Limb (tissue), 2 donors: ENCODE measurements around the gene SLCO6A1.
"Not testable (repeated sequence)": the region's sequence is repeated elsewhere in the genome, so short reads cannot be mapped to it uniquely, and the experiment has no call there.

Experiments used
- DNase-seq, 2 donors: peaks; one replicate each; pipeline ENCODE4 v3.0.0-alpha.2; 2016; ENCODE audit errors: extremely low spot score in 2 of 2

Gene SLCO6A1, protein sequence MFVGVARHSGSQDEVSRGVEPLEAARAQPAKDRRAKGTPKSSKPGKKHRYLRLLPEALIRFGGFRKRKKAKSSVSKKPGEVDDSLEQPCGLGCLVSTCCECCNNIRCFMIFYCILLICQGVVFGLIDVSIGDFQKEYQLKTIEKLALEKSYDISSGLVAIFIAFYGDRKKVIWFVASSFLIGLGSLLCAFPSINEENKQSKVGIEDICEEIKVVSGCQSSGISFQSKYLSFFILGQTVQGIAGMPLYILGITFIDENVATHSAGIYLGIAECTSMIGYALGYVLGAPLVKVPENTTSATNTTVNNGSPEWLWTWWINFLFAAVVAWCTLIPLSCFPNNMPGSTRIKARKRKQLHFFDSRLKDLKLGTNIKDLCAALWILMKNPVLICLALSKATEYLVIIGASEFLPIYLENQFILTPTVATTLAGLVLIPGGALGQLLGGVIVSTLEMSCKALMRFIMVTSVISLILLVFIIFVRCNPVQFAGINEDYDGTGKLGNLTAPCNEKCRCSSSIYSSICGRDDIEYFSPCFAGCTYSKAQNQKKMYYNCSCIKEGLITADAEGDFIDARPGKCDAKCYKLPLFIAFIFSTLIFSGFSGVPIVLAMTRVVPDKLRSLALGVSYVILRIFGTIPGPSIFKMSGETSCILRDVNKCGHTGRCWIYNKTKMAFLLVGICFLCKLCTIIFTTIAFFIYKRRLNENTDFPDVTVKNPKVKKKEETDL

DNA sequence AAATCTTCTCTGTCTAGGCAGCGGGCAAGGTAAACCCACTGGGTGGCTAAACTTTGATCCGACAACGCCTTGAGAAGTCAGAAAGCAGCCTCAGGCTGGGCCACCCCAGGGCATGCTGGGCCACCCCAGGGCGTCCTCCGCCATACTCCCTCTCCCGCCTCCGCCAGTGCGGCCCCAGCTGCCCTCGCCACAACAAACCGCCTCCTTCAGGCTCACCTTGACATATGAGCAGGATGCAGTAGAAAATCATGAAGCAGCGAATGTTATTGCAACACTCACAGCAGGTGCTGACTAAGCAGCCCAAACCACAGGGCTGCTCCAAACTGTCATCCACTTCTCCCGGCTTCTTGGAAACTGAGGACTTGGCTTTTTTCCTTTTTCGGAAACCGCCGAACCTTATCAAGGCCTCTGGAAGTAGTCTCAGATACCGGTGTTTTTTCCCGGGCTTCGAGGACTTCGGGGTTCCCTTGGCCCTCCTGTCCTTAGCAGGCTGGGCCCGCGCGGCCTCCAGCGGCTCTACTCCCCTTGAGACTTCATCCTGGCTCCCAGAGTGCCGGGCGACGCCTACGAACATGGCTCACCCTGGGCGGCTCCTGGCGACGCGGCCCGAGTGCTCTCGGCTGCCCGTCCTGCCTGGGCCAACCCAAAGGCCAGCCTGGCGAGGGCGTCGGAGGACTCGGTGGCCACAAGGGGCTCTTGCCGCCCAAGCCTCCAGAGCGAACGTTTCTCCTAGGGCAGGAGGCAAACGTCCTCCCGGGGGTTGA, at the start of gene SLCO6A1:
SLCO6A1 (minus strand) TSS at position 731 of the 764 bp plus-strand sequence; CDS start at position 574, 157 bp downstream.
- no peak for DNase-seq

DNA sequence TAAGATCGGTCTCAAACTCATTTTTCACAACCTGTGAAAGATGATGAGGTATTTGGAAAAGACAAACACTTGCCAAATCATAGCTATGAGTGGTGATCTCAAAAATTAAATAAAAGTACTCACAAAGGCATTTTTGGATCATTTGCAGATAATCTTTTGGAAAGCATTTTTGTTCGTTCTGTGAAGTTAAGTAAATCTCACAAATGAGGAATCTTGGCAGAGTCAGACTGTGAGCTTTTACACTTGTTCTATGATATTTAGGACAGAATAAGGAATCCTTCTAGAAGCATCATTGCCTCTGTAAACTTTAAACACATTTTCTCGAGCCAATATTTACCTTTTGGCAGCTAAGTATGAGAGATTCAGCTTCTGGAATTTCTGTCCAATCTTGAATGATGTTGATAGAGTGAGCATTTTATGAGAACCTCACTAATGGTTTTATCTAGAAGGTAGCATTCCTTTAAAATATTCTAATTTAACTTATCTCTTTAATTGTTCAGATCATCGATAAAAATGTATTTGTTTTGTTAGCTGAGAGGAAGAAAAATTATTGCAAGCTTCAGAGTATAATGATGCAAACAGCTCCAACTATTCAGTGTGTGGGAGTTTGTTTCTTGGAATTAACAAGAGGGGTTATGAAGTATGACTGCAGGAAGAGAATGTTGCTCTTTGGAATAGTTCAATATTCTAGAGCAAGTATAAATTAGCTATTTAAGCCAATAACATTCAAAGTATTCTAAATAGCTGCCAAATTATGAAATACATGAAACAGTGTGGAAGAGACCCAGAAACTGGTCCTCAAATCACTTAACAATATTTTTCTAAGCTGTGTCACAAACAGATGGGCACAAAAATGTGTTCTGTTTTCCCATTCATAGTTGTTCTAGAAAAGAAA, 48.6 kb upstream of the SLCO6A1 start:
- no peak for DNase-seq

DNA sequence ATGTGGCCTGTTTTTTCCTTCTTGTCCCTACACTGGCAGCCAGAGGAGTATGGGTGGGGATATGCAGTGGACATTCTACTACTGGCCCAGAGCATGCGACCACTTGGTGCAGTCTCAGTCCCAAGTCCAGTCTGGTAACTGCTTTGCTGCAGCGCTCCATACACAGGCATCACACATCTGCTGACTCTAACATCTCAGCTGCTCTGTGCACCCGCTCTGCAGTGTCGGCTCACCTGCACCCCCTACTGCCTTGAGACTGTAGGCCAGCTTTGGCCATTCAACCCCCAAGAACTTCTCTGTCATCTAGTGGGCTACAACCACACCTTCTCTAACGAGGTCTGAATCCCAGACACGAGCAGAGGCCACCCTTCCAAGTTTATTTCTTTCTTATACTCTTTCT, 46.4 kb upstream of the SLCO6A1 start:
- no peak for DNase-seq

DNA sequence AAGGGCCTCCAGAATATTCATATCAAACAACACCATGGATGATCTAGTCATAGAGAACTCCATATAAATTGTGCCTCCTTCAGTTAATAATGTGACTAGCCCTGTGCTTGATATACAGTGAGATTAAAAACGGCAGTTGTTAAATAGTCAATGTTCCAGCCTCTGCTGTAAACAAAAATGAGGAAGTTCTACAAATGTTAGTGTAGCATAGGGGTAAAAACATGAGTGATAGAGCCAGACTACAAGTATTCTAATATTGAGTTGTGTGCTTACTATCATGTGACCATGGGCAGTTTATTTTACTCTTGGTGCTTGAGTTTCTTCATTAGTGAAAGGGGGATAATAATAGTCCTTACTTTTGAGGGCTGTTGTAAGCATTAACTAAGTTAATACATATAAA, 43.3 kb upstream of the SLCO6A1 start:
- DNase-seq = no peak

DNA sequence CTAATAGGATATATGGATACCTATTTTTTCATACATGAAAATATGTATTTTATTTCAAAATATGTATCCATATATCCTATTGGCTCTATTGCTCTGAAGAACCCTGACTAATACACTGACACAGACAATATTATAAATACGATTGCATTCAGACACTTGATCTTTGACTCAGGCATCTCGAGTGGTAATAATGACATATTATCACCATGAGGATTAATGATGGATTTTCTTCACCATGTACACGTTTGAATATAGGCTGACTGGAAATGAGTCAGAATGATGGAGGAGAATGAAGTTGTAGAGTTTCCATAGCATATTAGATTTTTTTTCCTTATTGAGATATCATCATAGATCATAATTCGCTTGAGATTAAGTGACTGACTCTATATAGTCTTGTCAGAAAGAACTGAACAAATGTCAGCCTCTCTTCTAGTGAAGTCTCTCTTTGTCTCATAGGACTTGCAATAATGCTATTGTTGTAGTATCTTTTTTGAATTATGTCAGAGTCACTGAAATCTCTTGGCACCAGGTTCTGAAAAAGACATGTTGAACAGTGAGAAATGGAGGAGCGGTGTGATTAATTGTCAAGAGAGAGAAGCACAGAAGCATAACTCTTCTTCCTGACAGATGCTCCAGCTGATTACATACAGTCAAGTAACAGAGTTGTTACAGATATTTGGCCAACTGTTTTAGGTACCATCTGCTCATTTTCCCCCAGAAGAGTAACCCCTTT, 41.4 kb upstream of the SLCO6A1 start:
- DNase-seq = no peak

DNA sequence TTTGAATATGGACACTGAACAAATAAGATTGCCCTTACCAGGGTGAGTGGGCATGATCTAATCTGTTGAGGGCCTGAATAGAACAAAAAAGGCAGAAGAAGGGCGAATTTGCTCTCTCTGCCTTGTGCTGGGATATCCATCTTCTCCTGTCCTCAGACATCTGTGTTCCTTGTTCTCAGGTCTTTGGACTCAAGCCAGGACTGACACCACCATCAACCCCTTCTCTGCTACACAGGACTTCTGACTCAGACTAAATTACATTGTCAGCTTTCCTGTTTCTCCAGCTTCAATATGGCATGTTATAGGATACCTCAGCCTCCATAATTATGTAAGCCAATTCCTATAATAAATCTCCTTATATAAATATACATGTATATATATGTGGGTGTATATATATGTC, 40.8 kb upstream of the SLCO6A1 start:
- DNase-seq = no peak

DNA sequence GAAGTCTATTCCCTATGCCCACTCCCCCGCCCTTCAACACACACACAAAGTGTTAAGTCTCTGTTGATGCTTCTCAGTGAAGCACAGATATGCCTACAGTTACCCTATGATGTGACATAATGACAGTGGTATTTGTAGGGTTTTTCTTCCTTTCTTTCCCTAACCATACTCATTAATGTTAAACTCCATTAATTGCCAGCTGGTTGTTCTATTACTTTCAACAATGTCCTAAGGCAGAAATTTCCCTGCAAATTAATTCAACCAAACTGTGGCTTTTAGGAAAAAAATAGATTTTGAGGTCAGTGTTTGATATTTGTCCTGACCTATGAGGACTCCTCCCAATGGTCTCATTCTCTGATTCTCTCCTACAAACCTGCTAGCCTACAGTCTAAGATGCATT, 38.2 kb upstream of the SLCO6A1 start:
- no peak for DNase-seq

DNA sequence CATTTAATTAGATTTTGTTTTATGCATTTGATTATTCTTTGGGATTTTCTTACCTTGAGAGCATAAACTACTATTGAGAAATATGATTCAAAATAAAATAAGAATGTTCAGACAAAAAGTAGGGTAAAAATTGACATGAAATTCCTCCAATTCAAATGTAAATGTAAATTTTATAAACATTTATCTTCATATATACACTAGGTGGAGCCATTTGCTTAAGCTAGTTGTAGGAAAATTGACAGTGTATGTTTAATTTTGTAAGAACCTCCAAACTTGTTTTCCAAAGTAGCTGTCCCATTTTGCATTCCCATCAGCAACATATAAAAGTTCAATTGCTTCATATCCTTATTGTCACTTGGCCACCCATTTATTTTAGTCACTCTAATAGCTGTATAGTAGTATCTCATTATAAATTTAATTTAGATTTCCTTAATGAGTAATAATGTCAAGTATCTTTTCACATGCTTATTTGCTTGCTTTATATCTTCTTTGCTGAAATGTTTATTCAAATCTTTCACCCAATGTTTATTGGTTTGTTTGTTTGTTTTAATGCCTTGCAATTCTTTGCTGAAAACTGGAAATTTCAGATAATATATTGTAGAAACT, 37.6 kb upstream of the SLCO6A1 start:
- DNase-seq = peak in 1 of 2 donors; percentile 62

DNA sequence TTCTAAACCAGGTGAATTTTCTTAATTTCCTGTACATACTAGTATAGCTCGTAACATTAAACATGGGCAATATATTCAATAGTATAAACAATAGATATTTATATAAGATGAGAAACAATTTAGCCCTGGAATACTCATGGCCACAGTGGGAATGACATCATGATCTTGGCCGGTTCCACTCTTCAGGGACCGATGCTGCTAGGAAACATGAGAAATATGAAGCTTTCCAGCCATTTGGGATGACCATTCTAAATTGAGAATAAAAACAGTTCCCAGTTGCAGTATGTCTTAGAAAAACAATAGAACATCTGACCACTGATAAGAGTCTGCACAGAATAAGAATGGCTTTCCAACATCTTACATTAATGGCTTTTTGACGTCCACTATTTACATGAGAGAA, 33.3 kb upstream of the SLCO6A1 start:
- peak; percentile 35 to 42 for DNase-seq

DNA sequence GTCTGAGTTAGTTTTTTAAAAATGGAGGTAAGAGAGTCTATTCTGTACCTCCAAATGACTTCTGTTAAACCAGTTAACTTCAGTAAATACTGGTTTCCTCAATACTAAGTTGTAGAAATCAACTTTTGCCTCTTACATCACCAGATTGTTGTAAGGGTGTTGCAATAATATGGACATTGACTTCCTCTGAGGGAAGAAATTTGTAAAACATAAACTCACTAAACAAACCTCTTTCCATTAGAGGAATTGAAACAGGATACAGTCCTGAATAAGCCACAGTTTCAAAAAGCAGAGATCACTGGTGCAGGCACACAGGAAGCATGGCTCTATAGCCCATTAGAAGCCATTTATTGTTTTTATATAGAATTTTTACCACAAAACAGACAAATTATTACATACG, 32.7 kb upstream of the SLCO6A1 start:
- DNase-seq = no peak

DNA sequence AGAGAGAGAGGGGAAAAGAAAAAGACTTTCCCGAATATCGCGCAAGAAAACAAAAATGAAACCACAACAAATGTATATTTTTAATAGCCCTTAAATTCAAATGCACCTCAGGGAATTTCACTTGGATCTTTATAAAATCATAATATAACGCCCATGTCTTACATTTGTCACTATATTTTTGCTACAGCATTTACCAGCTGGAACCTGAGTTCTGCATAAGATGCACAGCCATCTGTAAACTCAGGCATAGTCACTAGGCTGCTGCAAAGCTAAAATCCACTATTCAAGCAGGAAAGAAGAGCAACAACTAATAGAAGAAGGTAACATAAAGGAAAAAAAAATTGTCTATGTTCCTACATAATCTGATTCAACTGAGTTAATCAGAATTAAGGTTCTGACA, 30.6 kb upstream of the SLCO6A1 start:
- no peak for DNase-seq

DNA sequence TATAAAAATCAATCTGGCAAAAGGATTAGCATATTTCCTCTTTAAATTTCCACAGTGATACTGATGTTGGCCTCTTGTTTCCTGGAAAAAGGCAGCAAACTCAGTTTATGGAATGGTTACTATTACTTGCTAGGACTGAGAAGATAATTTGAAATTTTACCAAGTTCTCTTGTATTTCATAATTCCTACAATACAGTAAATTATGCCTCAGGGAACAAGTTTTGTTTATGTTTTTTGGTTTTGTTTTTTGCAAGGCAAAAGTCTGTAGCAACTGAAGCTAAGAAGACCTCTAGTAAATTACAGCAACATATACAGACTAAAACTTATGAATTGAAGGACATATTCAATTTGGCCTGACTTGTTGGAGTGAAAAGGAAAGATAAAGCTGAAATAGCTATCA, 30.2 kb upstream of the SLCO6A1 start:
- DNase-seq = no peak

DNA sequence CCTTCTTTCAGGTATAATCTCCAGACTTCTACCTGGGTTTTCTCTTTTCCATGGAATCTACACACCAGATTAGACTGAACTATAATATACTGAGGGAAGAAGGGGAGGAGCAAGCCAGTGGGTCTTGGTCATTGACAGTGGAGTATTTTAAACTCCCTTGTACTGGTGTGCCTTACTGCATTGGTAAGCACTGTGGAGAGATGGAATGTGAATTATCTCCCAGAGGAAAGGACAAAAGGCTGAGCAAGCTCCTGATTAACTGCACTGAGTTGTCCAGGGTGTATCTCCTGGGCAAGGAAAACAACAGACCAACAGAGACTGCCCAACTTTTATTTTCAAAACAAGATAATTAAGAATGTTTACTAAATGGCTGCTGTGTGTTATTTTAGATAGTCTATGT, 29.8 kb upstream of the SLCO6A1 start:
- no peak for DNase-seq

DNA sequence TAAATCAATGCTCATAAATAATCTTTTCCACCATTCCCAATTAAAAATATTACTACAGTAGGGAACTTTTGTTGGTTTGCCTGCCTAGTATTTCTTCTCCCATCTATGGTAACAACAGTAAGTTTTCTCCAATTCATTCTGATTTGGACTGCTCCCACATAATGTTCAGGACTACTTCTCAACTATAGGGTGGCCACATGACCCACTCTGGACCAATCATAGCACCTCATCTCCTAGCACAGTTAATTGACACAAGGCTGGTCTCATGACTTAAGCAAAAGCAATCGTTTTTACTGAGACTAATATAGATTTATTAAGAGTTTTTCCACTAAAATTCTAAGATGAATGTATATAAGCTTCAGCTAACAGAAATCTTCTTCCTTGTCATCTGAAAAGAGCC, 28.7 kb upstream of the SLCO6A1 start:
- DNase-seq = no peak

DNA sequence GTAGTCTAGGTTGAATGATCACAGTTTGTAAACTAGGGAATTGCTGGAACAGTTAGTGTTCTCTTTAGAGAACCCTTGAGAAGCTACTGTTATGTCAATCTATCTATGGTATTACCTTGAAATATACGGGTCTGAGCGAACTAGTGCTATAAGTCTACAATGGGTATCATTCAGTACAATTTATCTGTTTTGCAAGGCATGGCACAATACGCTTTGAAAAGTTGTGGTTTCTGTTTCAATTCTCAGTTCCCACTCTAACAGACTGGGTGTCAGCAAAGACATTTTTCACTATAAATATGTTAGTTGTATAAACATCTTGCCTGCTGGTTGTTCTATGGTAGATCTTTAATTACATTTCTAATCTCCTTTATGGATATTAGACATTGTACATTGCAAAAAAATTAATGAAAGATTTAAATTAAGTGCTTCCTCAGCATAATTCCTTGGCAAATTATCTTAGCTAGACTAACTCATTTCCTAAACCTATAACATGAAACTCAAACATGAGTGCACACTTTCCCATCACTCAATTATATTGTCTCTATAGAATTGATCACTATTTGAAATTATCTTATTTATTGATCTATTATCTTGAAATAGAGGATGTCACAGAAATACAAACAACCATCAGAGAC, 24.9 kb upstream of the SLCO6A1 start:
- no peak for DNase-seq

DNA sequence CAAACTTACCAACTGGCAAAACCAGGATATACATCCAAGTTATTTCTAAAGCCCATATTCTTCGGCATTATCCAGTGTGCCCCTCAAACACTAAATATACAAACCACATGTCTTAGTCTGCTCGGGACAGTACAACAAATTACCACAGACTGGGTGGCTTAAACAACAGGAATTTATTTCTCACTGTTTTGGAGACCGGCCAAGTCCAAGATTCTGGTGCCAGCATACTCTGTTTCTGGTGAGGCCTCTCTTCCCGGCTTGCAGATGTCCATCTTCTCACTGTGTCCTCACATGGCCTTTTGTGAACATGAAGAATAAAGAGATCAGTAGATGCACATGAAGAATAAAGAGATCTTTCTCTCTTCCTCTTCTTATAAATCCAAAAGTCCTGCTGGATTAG, 12.9 kb upstream of the SLCO6A1 start:
- peak in 1 of 2 donors; percentile 29 for DNase-seq

DNA sequence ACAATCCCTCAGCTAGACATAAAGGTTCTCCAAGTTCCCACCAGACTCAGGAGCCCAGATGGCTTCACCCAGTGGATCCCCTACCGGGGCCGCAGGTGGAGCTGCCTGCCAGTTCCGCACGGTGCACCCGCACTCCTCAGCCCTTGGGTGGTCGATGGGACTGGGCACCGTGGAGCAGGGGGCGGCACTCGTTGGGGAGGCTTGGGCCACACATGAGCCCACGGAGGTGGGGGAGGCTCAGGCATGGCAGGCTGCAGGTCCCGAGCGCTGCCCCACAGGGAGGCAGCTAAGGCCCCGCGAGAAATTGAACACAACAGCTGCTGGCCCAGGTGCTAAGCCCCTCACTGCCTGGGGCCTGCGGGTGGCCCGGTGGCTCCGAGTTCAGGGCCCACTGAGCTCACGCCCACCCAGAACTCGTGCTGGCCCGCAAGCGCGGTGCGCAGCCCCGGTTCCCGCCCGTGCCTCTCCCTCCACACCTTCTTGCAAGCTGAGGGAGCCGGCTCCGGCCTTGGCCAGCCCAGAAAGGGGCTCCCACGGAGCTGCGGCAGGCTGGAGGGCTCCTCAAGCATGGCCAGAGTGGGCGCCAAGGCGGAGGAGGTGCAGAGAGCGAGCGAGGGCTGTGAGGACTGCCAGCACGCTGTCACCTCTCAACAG, 7.4 kb downstream of the SLCO6A1 start:
- not testable (repeated sequence) for DNase-seq

DNA sequence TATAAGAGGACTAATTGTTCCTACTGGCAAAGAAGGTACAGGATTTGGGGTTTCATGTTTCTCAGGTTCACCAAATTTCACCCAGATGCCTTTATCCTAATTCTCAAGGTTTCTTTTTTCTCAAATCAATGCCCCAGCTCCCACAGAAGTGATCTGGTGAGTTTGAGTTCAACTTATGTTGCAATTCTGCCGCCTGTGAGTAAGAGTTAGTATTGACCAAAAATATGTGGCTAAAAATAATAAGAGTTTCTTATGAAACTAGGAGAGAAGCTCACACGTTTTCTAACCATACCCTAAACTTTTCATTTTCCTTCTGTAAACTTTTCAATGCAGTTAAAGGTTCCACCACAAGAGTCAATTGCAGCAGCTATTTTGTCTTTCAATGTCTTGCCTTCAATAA, 15.1 kb downstream of the SLCO6A1 start:
- DNase-seq = no peak
